HCT116 (cell line): ENCODE measurements around the gene KANSL3.

Source experiments
- ATF3 ChIP-seq: IDR thresholded peaks from 2 replicates; pipeline ENCODE4 v1.6.1; 2012
- CEBPB ChIP-seq: IDR thresholded peaks from 2 replicates; pipeline ENCODE4 v1.6.1; 2012; ENCODE audit warnings: low read depth
- EZH2 ChIP-seq: fragments of 200-600 bp; sonication (generic); IDR thresholded peaks from 2 replicates; pipeline ENCODE4 v1.6.1; 2017; ENCODE audit warnings: antibody characterized with exemption, mixed run types
- EZH2phosphoT487 ChIP-seq: fragments of 200-600 bp; IDR thresholded peaks from 2 replicates; pipeline ENCODE4 v1.6.1; 2018; ENCODE audit warnings: antibody characterized with exemption, borderline replicate concordance
- POLR2A ChIP-seq: IDR thresholded peaks from 2 replicates; pipeline ENCODE4 v1.7.0; 2011; ENCODE audit warnings: borderline replicate concordance; ENCODE audit not compliant: insufficient read depth, insufficient read length; ENCODE audit errors: extremely low read depth
- POLR2AphosphoS5 ChIP-seq: IDR thresholded peaks from 2 replicates; pipeline ENCODE4 v1.6.1; 2011; ENCODE audit warnings: mild to moderate bottlenecking, low read depth, low read length, moderate library complexity
- RAD21 ChIP-seq: IDR thresholded peaks from 2 replicates; pipeline ENCODE4 v1.6.1; 2012; ENCODE audit warnings: low read depth, mild to moderate bottlenecking
- ZNF274 ChIP-seq: fragments of 200-500 bp; sonication (Bioruptor generic); IDR thresholded peaks from 2 replicates; pipeline ENCODE4 v1.6.1; 2014; ENCODE audit warnings: mild to moderate bottlenecking, low read depth, low read length, inconsistent platforms
- TF ChIP-seq, protein P1 (sequence below), 3 experiments: fragments of 200-600 bp in 1 of 3; sonication (generic) in 1 of 3; IDR thresholded peaks in 2 of 3; conservative IDR thresholded peaks in 1 of 3; 2 replicates each; pipeline ENCODE4 v1.5.1; 2012 to 2017; ENCODE audit warnings: low read depth in 2 of 3, low read length in 2 of 3, antibody characterized with exemption in 1 of 3, borderline replicate concordance in 1 of 3, control low read depth in 1 of 3, mild to moderate bottlenecking in 1 of 3, mixed read lengths in 1 of 3, mixed run types in 1 of 3, moderate library complexity in 1 of 3; ENCODE audit not compliant: insufficient read depth in 1 of 3

DNA sequence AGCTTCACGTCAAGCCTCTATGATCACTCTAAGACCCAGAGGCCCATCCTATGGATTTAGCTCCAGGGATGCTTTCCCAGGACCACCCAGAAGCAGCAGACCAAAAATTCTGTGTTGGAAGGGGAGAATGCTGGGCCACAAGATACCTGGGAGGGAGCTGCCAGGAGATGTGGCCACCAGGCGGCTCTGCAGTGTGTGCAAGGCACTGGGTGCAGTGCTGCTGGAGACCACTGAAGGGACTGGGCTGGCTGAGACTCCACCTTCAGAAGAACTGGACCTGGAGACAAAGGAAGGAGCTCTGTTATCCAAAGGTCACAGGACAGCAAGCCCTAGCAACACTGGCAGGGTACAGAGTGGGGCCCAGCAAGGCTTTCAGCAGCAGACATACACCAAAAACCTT, 34.0 kb downstream of the KANSL3 start:
- TF ChIP-seq ATF3 (no peak), POLR2A (no peak), POLR2AphosphoS5 (no peak), RAD21 (0 out of 2 replicates have a peak, but pooled peaks have one; percentile 6), ZNF274 (no peak), EZH2 (no peak), CEBPB (no peak), EZH2phosphoT487 (no peak)
- TF ChIP-seq, protein P1, sequence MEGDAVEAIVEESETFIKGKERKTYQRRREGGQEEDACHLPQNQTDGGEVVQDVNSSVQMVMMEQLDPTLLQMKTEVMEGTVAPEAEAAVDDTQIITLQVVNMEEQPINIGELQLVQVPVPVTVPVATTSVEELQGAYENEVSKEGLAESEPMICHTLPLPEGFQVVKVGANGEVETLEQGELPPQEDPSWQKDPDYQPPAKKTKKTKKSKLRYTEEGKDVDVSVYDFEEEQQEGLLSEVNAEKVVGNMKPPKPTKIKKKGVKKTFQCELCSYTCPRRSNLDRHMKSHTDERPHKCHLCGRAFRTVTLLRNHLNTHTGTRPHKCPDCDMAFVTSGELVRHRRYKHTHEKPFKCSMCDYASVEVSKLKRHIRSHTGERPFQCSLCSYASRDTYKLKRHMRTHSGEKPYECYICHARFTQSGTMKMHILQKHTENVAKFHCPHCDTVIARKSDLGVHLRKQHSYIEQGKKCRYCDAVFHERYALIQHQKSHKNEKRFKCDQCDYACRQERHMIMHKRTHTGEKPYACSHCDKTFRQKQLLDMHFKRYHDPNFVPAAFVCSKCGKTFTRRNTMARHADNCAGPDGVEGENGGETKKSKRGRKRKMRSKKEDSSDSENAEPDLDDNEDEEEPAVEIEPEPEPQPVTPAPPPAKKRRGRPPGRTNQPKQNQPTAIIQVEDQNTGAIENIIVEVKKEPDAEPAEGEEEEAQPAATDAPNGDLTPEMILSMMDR (IDR thresholded peaks at IDR 0.05 in 2 of 3, conservative IDR thresholded peaks at IDR 0.05 in 1 of 3; ENCODE audit: borderline replicate concordance in 1 of 3, insufficient read depth in 1 of 3, low read depth in 2 of 3, low read length in 2 of 3) = peak in 2 of 3 experiments; percentile 16 to 41; a peak in 3 of 6 replicates
